ENCODE results near the gene U2AF1.
"Not testable (repeated sequence)": the region's sequence is repeated elsewhere in the genome, so short reads cannot be mapped to it uniquely, and the experiment has no call there.

DNA sequence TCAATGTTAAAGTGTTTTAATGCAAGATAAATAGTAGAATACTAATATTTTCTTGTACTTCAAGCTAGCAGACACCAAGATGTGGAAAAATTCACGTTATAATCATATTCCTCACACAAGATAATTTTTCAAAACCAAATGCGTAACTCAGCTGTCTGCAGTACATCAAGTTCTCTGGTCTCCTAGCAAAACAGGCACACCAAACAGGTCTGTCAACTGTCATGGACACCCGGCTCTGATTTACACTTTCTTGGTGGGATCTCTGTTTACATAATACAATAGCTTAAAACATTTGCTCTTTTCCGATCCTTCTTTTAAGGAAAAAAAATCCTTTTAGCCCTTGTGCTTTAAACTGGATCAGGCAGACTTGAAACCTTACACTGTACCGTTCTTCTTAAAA, 5.7 kb downstream of the U2AF1 start:
- TF ChIP-seq CTCF, POLR2A (IDR thresholded peaks at IDR 0.05): not testable (repeated sequence)

Measured in thyroid gland (tissue), 4 donors.